ENCODE results near the gene TMEM135. TPM values are rescaled to one million over a fixed set of nuclear protein-coding genes. Genes with fewer than 3 reads are reported as not detected.

TMEM135 gene
- total RNA-seq, 1 donor from 2014 or later, result 38.1 TPM

DNA sequence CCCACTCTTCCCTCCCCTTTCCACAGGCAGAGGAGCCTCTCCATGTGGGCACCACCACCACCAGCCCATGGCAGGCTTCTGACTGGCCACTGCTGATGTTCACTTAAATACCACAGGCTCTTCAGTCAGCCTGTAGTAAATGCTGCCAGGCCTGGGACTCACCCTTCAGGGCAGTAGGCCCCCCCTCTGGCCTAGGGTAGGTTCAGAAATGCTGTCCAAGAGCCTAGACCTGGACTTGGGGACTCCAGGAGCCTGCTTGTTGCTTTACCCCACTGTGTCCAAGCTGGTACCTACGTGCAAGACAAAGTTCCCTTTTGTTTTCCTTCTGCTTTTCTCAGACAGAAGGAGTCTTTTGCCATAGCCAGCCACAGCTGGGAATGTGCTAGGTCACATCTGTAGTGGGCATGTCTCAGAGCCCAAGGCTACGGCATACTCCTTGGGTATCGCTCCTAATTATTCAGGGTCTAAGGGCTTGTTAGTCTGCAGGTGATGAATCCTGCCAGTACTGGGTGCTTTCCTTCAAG, 38.6 kb downstream of the TMEM135 start:
- H3K9me3 Mint-ChIP-seq (ENCODE audit: unreplicated experiment), result no peaks in the 10 kb centered on the region
- no peaks in the 10 kb centered on the region for H3K27me3 Mint-ChIP-seq (ENCODE audit: unreplicated experiment)
- H3K4me3 Mint-ChIP-seq (ENCODE audit: unreplicated experiment), result no peak overlapping the region
- TF ChIP-seq, protein P1, sequence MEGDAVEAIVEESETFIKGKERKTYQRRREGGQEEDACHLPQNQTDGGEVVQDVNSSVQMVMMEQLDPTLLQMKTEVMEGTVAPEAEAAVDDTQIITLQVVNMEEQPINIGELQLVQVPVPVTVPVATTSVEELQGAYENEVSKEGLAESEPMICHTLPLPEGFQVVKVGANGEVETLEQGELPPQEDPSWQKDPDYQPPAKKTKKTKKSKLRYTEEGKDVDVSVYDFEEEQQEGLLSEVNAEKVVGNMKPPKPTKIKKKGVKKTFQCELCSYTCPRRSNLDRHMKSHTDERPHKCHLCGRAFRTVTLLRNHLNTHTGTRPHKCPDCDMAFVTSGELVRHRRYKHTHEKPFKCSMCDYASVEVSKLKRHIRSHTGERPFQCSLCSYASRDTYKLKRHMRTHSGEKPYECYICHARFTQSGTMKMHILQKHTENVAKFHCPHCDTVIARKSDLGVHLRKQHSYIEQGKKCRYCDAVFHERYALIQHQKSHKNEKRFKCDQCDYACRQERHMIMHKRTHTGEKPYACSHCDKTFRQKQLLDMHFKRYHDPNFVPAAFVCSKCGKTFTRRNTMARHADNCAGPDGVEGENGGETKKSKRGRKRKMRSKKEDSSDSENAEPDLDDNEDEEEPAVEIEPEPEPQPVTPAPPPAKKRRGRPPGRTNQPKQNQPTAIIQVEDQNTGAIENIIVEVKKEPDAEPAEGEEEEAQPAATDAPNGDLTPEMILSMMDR (IDR thresholded peaks at IDR 0.05; ENCODE audit: partially characterized antibody, unreplicated experiment), result no peak
- H3K27ac Mint-ChIP-seq (ENCODE audit: unreplicated experiment), result no peak overlapping the region
- H3K4me1 Mint-ChIP-seq (ENCODE audit: low read depth, unreplicated experiment), result no peaks in the 10 kb centered on the region
- DNase-seq, result no peak
- H3K36me3 Mint-ChIP-seq (ENCODE audit: unreplicated experiment), result peaks cover 5% of the 10 kb centered on the region

DNA sequence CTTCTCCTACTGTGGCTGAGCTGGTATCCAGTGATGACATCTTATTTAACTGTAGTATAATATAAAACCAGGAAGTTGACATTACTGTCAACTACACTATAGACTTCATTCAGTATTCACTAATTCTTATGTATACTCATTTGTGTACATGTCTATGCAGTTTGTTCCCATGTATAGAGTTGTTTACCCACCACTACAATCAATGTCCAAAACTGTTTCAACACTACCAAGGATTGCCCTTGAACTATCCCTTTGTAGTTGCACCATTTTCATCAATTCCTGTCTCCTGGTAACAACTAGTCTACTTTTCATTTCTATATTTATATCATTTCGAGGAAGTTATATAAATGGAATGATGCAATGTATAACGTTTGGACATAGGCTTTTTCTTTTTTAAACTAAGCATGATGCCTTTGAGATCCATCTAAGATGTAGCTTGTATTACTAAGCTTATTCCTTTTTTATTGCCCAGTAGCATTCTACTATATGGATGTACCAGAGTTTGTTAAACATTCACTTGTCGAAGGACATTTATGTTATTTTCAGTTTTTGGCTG, 39.2 kb downstream of the TMEM135 start:
- H3K4me1 Mint-ChIP-seq (ENCODE audit: low read depth, unreplicated experiment), result no peaks in the 10 kb centered on the region
- H3K36me3 Mint-ChIP-seq (ENCODE audit: unreplicated experiment), result peaks cover 5% of the 10 kb centered on the region
- no peak overlapping the region for H3K4me3 Mint-ChIP-seq (ENCODE audit: unreplicated experiment)
- no peaks in the 10 kb centered on the region for H3K27me3 Mint-ChIP-seq (ENCODE audit: unreplicated experiment)
- TF ChIP-seq, protein P1 (IDR thresholded peaks at IDR 0.05; ENCODE audit: partially characterized antibody, unreplicated experiment), result no peak
- no peaks in the 10 kb centered on the region for H3K9me3 Mint-ChIP-seq (ENCODE audit: unreplicated experiment)
- H3K27ac Mint-ChIP-seq (ENCODE audit: unreplicated experiment), result no peak overlapping the region
- no peak for DNase-seq

DNA sequence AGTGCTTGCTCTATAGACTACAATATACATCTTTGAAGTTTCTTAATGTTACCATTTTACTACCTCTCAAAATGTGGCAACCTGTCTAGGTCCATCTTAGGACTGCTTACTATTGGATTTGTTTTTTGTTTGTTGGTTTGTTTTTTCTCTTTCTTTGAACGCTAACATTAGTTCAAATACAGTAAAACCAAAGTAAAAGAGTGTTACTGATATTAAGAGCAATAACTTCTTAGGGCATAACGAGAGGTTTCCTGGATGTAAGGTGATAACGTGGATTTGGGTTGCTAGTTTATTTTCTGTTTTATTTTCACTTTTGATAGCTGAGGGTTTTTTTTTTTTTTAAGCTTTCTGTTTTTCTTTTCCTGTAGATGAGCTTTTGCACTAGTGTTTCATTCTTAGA, 43.6 kb downstream of the TMEM135 start:
- no peak overlapping the region for H3K27ac Mint-ChIP-seq (ENCODE audit: unreplicated experiment)
- no peaks in the 10 kb centered on the region for H3K9me3 Mint-ChIP-seq (ENCODE audit: unreplicated experiment)

DNA sequence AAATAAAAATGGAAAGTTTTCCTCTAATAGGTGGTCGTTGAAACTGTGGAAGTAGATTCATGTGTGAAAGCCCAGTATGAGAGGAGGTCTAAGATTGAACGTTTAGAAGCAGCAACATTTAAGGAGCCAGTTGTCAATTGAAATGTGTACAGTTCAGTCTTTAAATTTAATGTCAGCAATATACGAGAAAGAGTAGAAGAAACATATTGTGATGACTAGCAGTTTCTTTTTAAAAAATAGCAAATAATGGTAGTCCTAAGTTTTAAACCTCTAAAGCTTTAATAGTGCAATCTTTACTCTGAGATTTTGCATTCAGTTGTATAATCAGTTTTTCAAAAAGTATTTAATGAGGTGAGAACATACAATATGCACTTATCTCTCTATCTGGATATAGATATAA, 44.9 kb downstream of the TMEM135 start:
- DNase-seq, result no peak
- TF ChIP-seq, protein P1 (IDR thresholded peaks at IDR 0.05; ENCODE audit: partially characterized antibody, unreplicated experiment), result no peak
- Mint-ChIP-seq H3K4me1 (ENCODE audit: low read depth, unreplicated experiment) (peaks cover 3% of the 10 kb centered on the region), H3K27me3 (ENCODE audit: unreplicated experiment) (no peaks in the 10 kb centered on the region), H3K4me3 (ENCODE audit: unreplicated experiment) (no peak overlapping the region), H3K36me3 (ENCODE audit: unreplicated experiment) (peaks cover 3% of the 10 kb centered on the region), H3K27ac (ENCODE audit: unreplicated experiment) (no peak overlapping the region), H3K9me3 (ENCODE audit: unreplicated experiment) (no peaks in the 10 kb centered on the region)

More for the DNA sequence above, 43.6 kb downstream of the TMEM135 start:
- peaks cover 5% of the 10 kb centered on the region for H3K36me3 Mint-ChIP-seq (ENCODE audit: unreplicated experiment)
- H3K4me3 Mint-ChIP-seq (ENCODE audit: unreplicated experiment), result no peak overlapping the region
- peaks cover 3% of the 10 kb centered on the region for H3K4me1 Mint-ChIP-seq (ENCODE audit: low read depth, unreplicated experiment)
- TF ChIP-seq, protein P1 (IDR thresholded peaks at IDR 0.05; ENCODE audit: partially characterized antibody, unreplicated experiment), result no peak
- DNase-seq, result no peak
- no peaks in the 10 kb centered on the region for H3K27me3 Mint-ChIP-seq (ENCODE audit: unreplicated experiment)

DNA sequence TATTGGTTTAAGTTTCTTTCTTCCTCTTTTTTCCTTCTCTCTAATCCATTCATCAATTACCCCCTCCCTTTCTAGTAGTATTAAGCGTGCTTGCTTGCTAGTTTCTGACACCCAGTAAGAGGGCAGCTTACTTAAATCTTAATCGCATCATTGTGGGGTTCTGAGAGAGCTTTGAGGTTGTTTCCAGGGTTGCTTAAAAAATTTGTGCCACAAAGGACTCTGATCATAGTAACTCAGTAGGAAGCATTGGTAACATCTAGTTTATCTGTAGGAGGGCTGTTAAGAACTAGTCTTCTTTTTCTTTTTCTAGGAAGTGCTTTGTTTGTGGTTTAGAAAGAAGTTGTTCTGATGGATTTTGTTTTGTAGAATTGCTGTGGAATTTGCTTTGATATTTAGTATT, 45.3 kb downstream of the TMEM135 start:
- DNase-seq, result no peak
- no peak overlapping the region for H3K4me3 Mint-ChIP-seq (ENCODE audit: unreplicated experiment)
- no peaks in the 10 kb centered on the region for H3K9me3 Mint-ChIP-seq (ENCODE audit: unreplicated experiment)
- TF ChIP-seq, protein P1 (IDR thresholded peaks at IDR 0.05; ENCODE audit: partially characterized antibody, unreplicated experiment), result no peak
- no peak overlapping the region for H3K27ac Mint-ChIP-seq (ENCODE audit: unreplicated experiment)
- no peaks in the 10 kb centered on the region for H3K36me3 Mint-ChIP-seq (ENCODE audit: unreplicated experiment)
- peaks cover 3% of the 10 kb centered on the region for H3K4me1 Mint-ChIP-seq (ENCODE audit: low read depth, unreplicated experiment)
- H3K27me3 Mint-ChIP-seq (ENCODE audit: unreplicated experiment), result no peaks in the 10 kb centered on the region
